H1 (cell line): Measurements from ENCODE around the gene HTR1D. TPM values are rescaled to one million over a fixed set of nuclear protein-coding genes. Genes with fewer than 3 reads are reported as not detected.
A peak's percentile ranks its signal among the peaks of the same experiment; 100 is the strongest.

Experiments used
- CTCF ChIA-PET: fragments of 300-600 bp; sonication (Branson Sonifier 250); formaldehyde crosslinking; loops from one replicate; lab custom pipeline; 2021; ENCODE audit not compliant: partially characterized antibody; lab: Charles Lee
- POLR2A ChIA-PET: fragments of 300-600 bp; sonication (Branson Sonifier 250); formaldehyde crosslinking; loops from one replicate; lab custom pipeline; 2021; ENCODE audit warnings: inconsistent platforms; ENCODE audit not compliant: partially characterized antibody; lab: Charles Lee
- DNase-seq, 2 experiments: peaks; one replicate each; pipeline versions ENCODE4 v3.0.0 to v3.0.0-alpha.2; 2010 to 2022; ENCODE audit warnings: low spot score in 2 of 2, low read depth in 1 of 2, mixed read lengths in 1 of 2
- FAIRE-seq: peaks from 2 replicates; lab custom pipeline; 2011; peaks lifted over from hg19 to GRCh38; lab: Jason Lieb, UNC
- H2AFZ ChIP-seq: 2 replicates; pipeline ENCODE4 v1.8.1; 2012; ENCODE audit warnings: low read length, inconsistent platforms
- H2AK5ac ChIP-seq: 2 replicates; pipeline ENCODE4 v1.6.1; 2013; ENCODE audit warnings: low read depth, low read length
- H2BK120ac ChIP-seq: replicated peaks from 2 replicates; pipeline ENCODE3; 2013; ENCODE audit warnings: low read depth, low read length, inconsistent platforms
- H2BK12ac ChIP-seq: 2 replicates; pipeline ENCODE4 v1.6.1; 2013; ENCODE audit warnings: low read depth, low read length
- H2BK15ac ChIP-seq: 2 replicates; pipeline ENCODE4 v1.6.1; 2013; ENCODE audit warnings: low read length
- H2BK20ac ChIP-seq: 2 replicates; pipeline ENCODE4 v1.6.1; 2013; ENCODE audit warnings: low read length
- H2BK5ac ChIP-seq: 2 replicates; pipeline ENCODE4 v1.6.1; 2013; ENCODE audit warnings: low read depth, low read length
- H3K14ac ChIP-seq: 2 replicates; pipeline ENCODE4 v1.6.1; 2013; ENCODE audit warnings: inconsistent platforms; ENCODE audit not compliant: insufficient read length
- H3K18ac ChIP-seq: 2 replicates; pipeline ENCODE4 v1.6.1; 2013; ENCODE audit warnings: low read length; ENCODE audit errors: extremely low read depth
- H3K23ac ChIP-seq: 2 replicates; pipeline ENCODE4 v1.6.1; 2013; ENCODE audit warnings: inconsistent platforms; ENCODE audit not compliant: insufficient read length
- H3K23me2 ChIP-seq: 2 replicates; pipeline ENCODE4 v1.6.1; 2013; ENCODE audit warnings: low read depth, low read length
- H3K27ac ChIP-seq: 2 replicates; pipeline ENCODE4 v1.6.1; 2011; ENCODE audit warnings: low read depth, low read length, inconsistent platforms
- H3K27me3 ChIP-seq, 4 experiments: replicated peaks in 1 of 4; 1 replicate in 1 of 4; 2 replicates in 3 of 4; pipeline versions ENCODE4 v1.6.1 to v1.8.1; 2011 to 2013; ENCODE audit warnings: low read length in 3 of 4, mild to moderate bottlenecking in 3 of 4, inconsistent platforms in 2 of 4, mixed read lengths in 2 of 4, moderate library complexity in 1 of 4; ENCODE audit not compliant: control insufficient read depth in 3 of 4, insufficient read depth in 3 of 4; ENCODE audit errors: extremely low read depth in 1 of 4
- H3K36me3 ChIP-seq, 4 experiments: 2 replicates each; pipeline versions ENCODE4 v1.6.1 to v1.8.1; 2011 to 2013; ENCODE audit warnings: mild to moderate bottlenecking in 4 of 4, low read length in 3 of 4, moderate library complexity in 2 of 4, control low read depth in 1 of 4, inconsistent platforms in 1 of 4; ENCODE audit not compliant: insufficient read depth in 4 of 4, control insufficient read depth in 2 of 4
- H3K4ac ChIP-seq: replicated peaks from 2 replicates; pipeline ENCODE3; 2013; ENCODE audit warnings: low read length, low read depth, mixed read lengths, inconsistent platforms; ENCODE audit not compliant: insufficient read length
- H3K4me1 ChIP-seq, 4 experiments: replicated peaks in 1 of 4; 1 replicate in 1 of 4; 2 replicates in 3 of 4; pipeline versions ENCODE4 v1.6.1 to v1.8.1; 2011 to 2013; ENCODE audit warnings: low read length in 3 of 4, inconsistent platforms in 2 of 4, mixed read lengths in 1 of 4; ENCODE audit not compliant: insufficient read depth in 4 of 4, control insufficient read depth in 3 of 4
- H3K4me2 ChIP-seq, 2 experiments: 2 replicates each; pipeline versions ENCODE4 v1.6.1 to v1.8.1; 2011 to 2013; ENCODE audit warnings: low read depth in 2 of 2, low read length in 2 of 2, control low read depth in 1 of 2, inconsistent platforms in 1 of 2, mild to moderate bottlenecking in 1 of 2; ENCODE audit not compliant: insufficient read depth in 1 of 2
- H3K4me3 ChIP-seq, 4 experiments: fragments of 200-600, 300-600 bp in 1 of 4; sonication (generic), shearing (Covaris generic), sonication (Bioruptor Twin) in 1 of 4; 2 replicates each; pipeline versions ENCODE4 v1.5.1 to v1.8.1; 2011 to 2016; ENCODE audit warnings: low read length in 4 of 4, low read depth in 3 of 4, control low read depth in 2 of 4, inconsistent platforms in 2 of 4, mild to moderate bottlenecking in 2 of 4, mixed read lengths in 1 of 4, moderate library complexity in 1 of 4; ENCODE audit not compliant: insufficient read depth in 2 of 4; ENCODE audit errors: extremely low read depth in 1 of 4
- H3K56ac ChIP-seq: replicated peaks from 2 replicates; pipeline ENCODE3; 2013; ENCODE audit warnings: low read depth, mild to moderate bottlenecking, mixed read lengths, low read length, inconsistent platforms; ENCODE audit not compliant: insufficient read length
- H3K79me1 ChIP-seq: 2 replicates; pipeline ENCODE4 v1.6.1; 2013; ENCODE audit warnings: low read depth, low read length, control low read depth
- H3K79me2 ChIP-seq, 2 experiments: 2 replicates each; pipeline versions ENCODE4 v1.6.1 to v1.8.1; 2012 to 2013; ENCODE audit warnings: low read length in 2 of 2, mild to moderate bottlenecking in 2 of 2, inconsistent platforms in 1 of 2; ENCODE audit not compliant: insufficient read depth in 2 of 2, control insufficient read depth in 1 of 2
- H3K9ac ChIP-seq, 4 experiments: replicated peaks in 1 of 4; 1 replicate in 1 of 4; 2 replicates in 3 of 4; pipeline versions ENCODE4 v1.6.1 to v1.8.1; 2011 to 2013; ENCODE audit warnings: low read depth in 3 of 4, low read length in 3 of 4, control low read depth in 2 of 4, mild to moderate bottlenecking in 2 of 4, moderate library complexity in 2 of 4, inconsistent platforms in 1 of 4; ENCODE audit errors: extremely low read depth in 1 of 4
- H3K9me3 ChIP-seq, 2 experiments: 2 replicates each; pipeline versions ENCODE4 v1.6.1 to v1.8.1; 2012 to 2013; ENCODE audit warnings: mild to moderate bottlenecking in 2 of 2, moderate library complexity in 2 of 2, control low read depth in 1 of 2, inconsistent platforms in 1 of 2, low read depth in 1 of 2, low read length in 1 of 2, mixed read lengths in 1 of 2; ENCODE audit not compliant: insufficient read depth in 2 of 2
- H4K20me1 ChIP-seq, 2 experiments: replicated peaks in 1 of 2; 2 replicates each; pipeline versions ENCODE3 to v1.8.1; 2011 to 2013; ENCODE audit warnings: inconsistent platforms in 2 of 2, low read length in 2 of 2, mild to moderate bottlenecking in 1 of 2; ENCODE audit not compliant: insufficient read depth in 2 of 2, control insufficient read depth in 1 of 2
- H4K5ac ChIP-seq: 2 replicates; pipeline ENCODE4 v1.6.1; 2013; ENCODE audit warnings: low read length, low read depth, mixed read lengths, inconsistent platforms; ENCODE audit not compliant: insufficient read length
- H4K8ac ChIP-seq: 2 replicates; pipeline ENCODE4 v1.8.0; 2013; ENCODE audit warnings: mild to moderate bottlenecking, moderate library complexity, low read length, inconsistent platforms; ENCODE audit not compliant: insufficient read depth; ENCODE audit errors: extremely low read depth
- H4K91ac ChIP-seq: replicated peaks from 2 replicates; pipeline ENCODE3; 2013; ENCODE audit warnings: low read length, mixed read lengths, inconsistent platforms; ENCODE audit not compliant: insufficient read length
- ATF2 ChIP-seq: IDR thresholded peaks from 2 replicates; pipeline ENCODE4 v1.6.1; 2012; ENCODE audit warnings: low read length, inconsistent platforms
- CBX5 ChIP-seq: fragments of 300-800, 300-1000 bp; sonication (generic); IDR thresholded peaks from 2 replicates; pipeline ENCODE4 v1.7.1; 2016; ENCODE audit warnings: antibody characterized with exemption, low read length, low read depth
- CHD2 ChIP-seq: IDR thresholded peaks from 2 replicates; pipeline ENCODE4 v1.6.1; 2012; ENCODE audit warnings: low read length, improper control_type of control experiment
- EZH2 ChIP-seq: fragments of 200-600 bp; sonication (generic); IDR thresholded peaks from 2 replicates; pipeline ENCODE4 v1.7.1; 2012; ENCODE audit warnings: low read depth, mild to moderate bottlenecking, moderate library complexity, low read length, inconsistent platforms; ENCODE audit not compliant: severe bottlenecking
- JUND ChIP-seq: IDR thresholded peaks from 2 replicates; pipeline ENCODE4 v1.6.1; 2011; ENCODE audit warnings: mild to moderate bottlenecking, improper control_type of control experiment, low read length
- KDM4A ChIP-seq: IDR thresholded peaks from one replicate; pipeline ENCODE4 v1.7.1; 2012; ENCODE audit warnings: low read depth, mild to moderate bottlenecking, moderate library complexity, low read length, inconsistent platforms; ENCODE audit not compliant: severe bottlenecking
- NANOG ChIP-seq: IDR thresholded peaks from 2 replicates; pipeline ENCODE4 v1.6.1; 2011; ENCODE audit warnings: low read length, low read depth, mild to moderate bottlenecking, inconsistent platforms; ENCODE audit not compliant: insufficient read depth, poor library complexity, severe bottlenecking
- POLR2A ChIP-seq, 2 experiments: IDR thresholded peaks; 1 replicate in 1 of 2; 2 replicates in 1 of 2; pipeline ENCODE4 v1.6.1; 2011; ENCODE audit warnings: low read depth in 2 of 2, low read length in 2 of 2, mild to moderate bottlenecking in 2 of 2; ENCODE audit errors: control extremely low read depth in 1 of 2
- POLR2AphosphoS5 ChIP-seq: IDR thresholded peaks from 2 replicates; pipeline ENCODE4 v1.6.1; 2011; ENCODE audit warnings: low read depth, low read length
- RAD21 ChIP-seq, 2 experiments: IDR thresholded peaks in 1 of 2; conservative IDR thresholded peaks in 1 of 2; 2 replicates each; pipeline ENCODE4 v1.6.1; 2011; ENCODE audit warnings: low read depth in 2 of 2, low read length in 2 of 2, improper control_type of control experiment in 1 of 2, inconsistent platforms in 1 of 2, mild to moderate bottlenecking in 1 of 2, moderate library complexity in 1 of 2
- SP1 ChIP-seq: IDR thresholded peaks from 2 replicates; pipeline ENCODE4 v1.6.1; 2011; ENCODE audit warnings: low read depth, low read length
- WGBS, 2 experiments: shearing (Covaris generic) in 1 of 2; methylation state at CpG; one replicate each; pipeline versions ENCODE4 v1.1.6 to v1.1.7; 2013 to 2015; ENCODE audit warnings: low lambda C conversion rate in 2 of 2, mixed read lengths in 2 of 2, inconsistent platforms in 1 of 2, low coverage in 1 of 2, missing lambda C conversion rate in 1 of 2; ENCODE audit not compliant: insufficient replicate concordance in 2 of 2, insufficient coverage in 1 of 2, insufficient read length in 1 of 2; ENCODE audit errors: extremely low coverage in 1 of 2, missing lambda C conversion rate in 1 of 2; 5-methylcytosine and 5-hydroxymethylcytosine counted together
- polyA plus RNA-seq, 7 experiments: library from polyadenylated mRNA; depleted of rRNA in 3 of 7; stranded (reverse) in 5 of 7; unstranded in 2 of 7; fragments of >200 nt in 5 of 7; fragments of 200-250 nt in 2 of 7; gene quantifications; 1 replicate in 5 of 7; 2 replicates in 1 of 7; 4 replicates in 1 of 7; pipeline versions ENCODE4 v1.2.1 to v1.2.3, GENCODE V29; 2011 to 2013; ENCODE audit warnings: missing spikeins in 2 of 7, mixed read lengths in 2 of 7
- total RNA-seq: library from RNA; stranded (reverse); fragmentation: NEBNext Ultra II Directional; extraction: Animal tissue kit (Norgen Biotek cat#: 25700); gene quantifications from 2 replicates; pipeline ENCODE4 v1.2.1, GENCODE V29; 2021

Gene HTR1D
- total and polyA plus RNA-seq, 2 of the 8 experiments (the other 6 are each of a cell fraction or from before 2014, with no cell fraction given), result 8.8 to 11.5 TPM

- no peak overlapping the region for H4K91ac ChIP-seq
- no peak overlapping the region for H2BK15ac ChIP-seq
- no peak overlapping the region for H3K14ac ChIP-seq
- H3K9me3 ChIP-seq, result no peaks in the 10 kb centered on the region
- H2AFZ ChIP-seq, result no peak overlapping the region
- H3K4ac ChIP-seq, result no peak overlapping the region
- no peak overlapping the region for H3K9ac ChIP-seq
- no peak for FAIRE-seq
- H2BK5ac ChIP-seq, result no peak overlapping the region
- H4K20me1 ChIP-seq, result peaks cover 0 to 4% of the 10 kb centered on the region in 2 experiments
- H3K36me3 ChIP-seq, result no peaks in the 10 kb centered on the region
- no peak overlapping the region for H3K27ac ChIP-seq
- H3K56ac ChIP-seq, result no peak overlapping the region
- no peak overlapping the region for H4K5ac ChIP-seq
- no peak for DNase-seq
- no peak overlapping the region for H3K23ac ChIP-seq
- ChIA-PET CTCF (interaction anchor here (0.7 to 27.4 kb wide), 7 partner anchors 9 to 88 kb away, joined by 3 to 705 read pairs (median 4); no protein-coding TSS in a partner anchor), POLR2A (interaction anchor here (3.6 kb wide), 1 partner anchor 12 kb away, joined by 37 read pairs; the partner anchor contains the start of gene LUZP1)
- H2BK120ac ChIP-seq, result no peak overlapping the region
- peaks cover 2 to 28% (median 16%) of the 10 kb centered on the region in 4 experiments for H3K27me3 ChIP-seq
- no peak overlapping the region for H4K8ac ChIP-seq
- no peaks in the 10 kb centered on the region for H3K79me2 ChIP-seq
- no peak overlapping the region for H3K18ac ChIP-seq
- no peak overlapping the region for H3K4me2 ChIP-seq
- no peaks in the 10 kb centered on the region for H3K79me1 ChIP-seq
- H3K4me3 ChIP-seq, result no peak overlapping the region
- H3K23me2 ChIP-seq, result peaks cover 6% of the 10 kb centered on the region
- peaks cover 0 to 3% (median 0%) of the 10 kb centered on the region in 4 experiments; a peak in 3 of 7 replicates for H3K4me1 ChIP-seq
- no peak overlapping the region for H2BK20ac ChIP-seq
- no peak overlapping the region for H2BK12ac ChIP-seq
- H2AK5ac ChIP-seq, result no peak overlapping the region
- WGBS, 2 experiments, result 79% methylated on average over 6 of the region's 6 CpGs; no CpG with 5 or more reads in 1 of the 2 experiments
- TF ChIP-seq RAD21 (IDR thresholded peaks at IDR 0.05 in 1 of 2, conservative IDR thresholded peaks at IDR 0.05 in 1 of 2; ENCODE audit: low read depth in 2 of 2, low read length in 2 of 2) (peak in 1 of 2 experiments; percentile 17; a peak in 1 of 4 replicates), EZH2 (no peak), SP1 (no peak), POLR2A (IDR thresholded peaks at IDR 0.05; ENCODE audit: control extremely low read depth in 1 of 2, low read depth in 2 of 2, low read length in 2 of 2) (no peak), KDM4A (no peak), CHD2 (no peak), ATF2 (no peak), NANOG (no peak), CBX5 (no peak), JUND (no peak), POLR2AphosphoS5 (no peak)
Measured at GRCh38 chr1:23178950-23179349, 38.4 kb downstream of the HTR1D start.
